Left renal pelvis (tissue), 4 donors: ENCODE results near the gene TSC22D3. TPM values are rescaled to one million over a fixed set of nuclear protein-coding genes. Genes with fewer than 3 reads are reported as not detected.

Source experiments
- DNase-seq, 4 donors: peaks; one replicate each; pipeline ENCODE4 v3.0.0-alpha.2; 2013; ENCODE audit warnings: low read depth in 4 of 4, low spot score in 3 of 4
- polyA plus RNA-seq, 4 donors: library from polyadenylated mRNA; unstranded; fragments of 120-200 nt; gene quantifications; one replicate each; pipeline ENCODE4 v1.2.1, GENCODE V29; 2013; ENCODE audit not compliant: insufficient read length in 4 of 4

Gene TSC22D3
- polyA plus RNA-seq, 4 donors, result 72.8 to 127 (median 113) TPM

GRCh38 chrX:107667426-107667825, 108.2 kb downstream of the TSC22D3 start:
- no peak for DNase-seq

GRCh38 chrX:107666931-107667330, 108.7 kb downstream of the TSC22D3 start:
- no peak for DNase-seq

Other genes with a start within 250 kb of the TSC22D3 start
- gene PRPS1, start 147.3 kb downstream of the TSC22D3 start, polyA plus RNA-seq, result 10 to 100 TPM; 44.4 to 58.0 (median 48.5) TPM
- gene NCBP2L, start 1.9 kb upstream of the TSC22D3 start, polyA plus RNA-seq, result under 1 TPM in 2 of 4 donors, not detected in 2; 0.14 to 0.20 TPM
- 10 to 100 TPM; 10.5 to 13.2 (median 11.6) TPM for gene MID2, start 50.1 kb upstream of the TSC22D3 start, polyA plus RNA-seq
- gene TEX13B, start 206.6 kb upstream of the TSC22D3 start, polyA plus RNA-seq, result not detected